Stimulated activated CD4-positive, alpha-beta T cell treated with anti-CD3 and anti-CD28 coated beads, Interleukin-4, amount 100 ng/mL, for 1 hour (primary cell): Measurements from ENCODE around the gene ARHGEF18.

Source experiments
- DNase-seq: peaks from one replicate; pipeline ENCODE4 v3.0.0-alpha.2; 2020

ARHGEF18 gene

GRCh38 chr19:7386769-7387168 is 38.0 kb downstream of the ARHGEF18 start:
- no peak for DNase-seq

GRCh38 chr19:7391218-7391670 is 42.5 kb downstream of the ARHGEF18 start:
- DNase-seq = no peak

GRCh38 chr19:7393459-7393858 is 44.7 kb downstream of the ARHGEF18 start:
- no peak for DNase-seq

GRCh38 chr19:7393939-7394730 is 45.4 kb downstream of the ARHGEF18 start:
- no peak for DNase-seq

- DNase-seq = peak; percentile 84
Observed at GRCh38 chr19:7394731-7395359, 46.1 kb downstream of the ARHGEF18 start.

GRCh38 chr19:7395360-7396066 is 46.8 kb downstream of the ARHGEF18 start:
- DNase-seq = no peak

- DNase-seq = no peak
Observed at GRCh38 chr19:7397687-7398086, 49.0 kb downstream of the ARHGEF18 start.
